HG03103 (cell line): ENCODE data around the gene ZMYND11.

Source experiments
- ATAC-seq: cut with Tn5 transposase; IDR thresholded peaks from one replicate; pipeline ENCODE4 v1.9.1; 2021; ENCODE audit warnings: low read depth; ENCODE audit not compliant: unreplicated experiment

The ZMYND11 gene

GRCh38 chr10:190216-190615, 55.0 kb downstream of the ZMYND11 start:
- no peak for ATAC-seq

DNA sequence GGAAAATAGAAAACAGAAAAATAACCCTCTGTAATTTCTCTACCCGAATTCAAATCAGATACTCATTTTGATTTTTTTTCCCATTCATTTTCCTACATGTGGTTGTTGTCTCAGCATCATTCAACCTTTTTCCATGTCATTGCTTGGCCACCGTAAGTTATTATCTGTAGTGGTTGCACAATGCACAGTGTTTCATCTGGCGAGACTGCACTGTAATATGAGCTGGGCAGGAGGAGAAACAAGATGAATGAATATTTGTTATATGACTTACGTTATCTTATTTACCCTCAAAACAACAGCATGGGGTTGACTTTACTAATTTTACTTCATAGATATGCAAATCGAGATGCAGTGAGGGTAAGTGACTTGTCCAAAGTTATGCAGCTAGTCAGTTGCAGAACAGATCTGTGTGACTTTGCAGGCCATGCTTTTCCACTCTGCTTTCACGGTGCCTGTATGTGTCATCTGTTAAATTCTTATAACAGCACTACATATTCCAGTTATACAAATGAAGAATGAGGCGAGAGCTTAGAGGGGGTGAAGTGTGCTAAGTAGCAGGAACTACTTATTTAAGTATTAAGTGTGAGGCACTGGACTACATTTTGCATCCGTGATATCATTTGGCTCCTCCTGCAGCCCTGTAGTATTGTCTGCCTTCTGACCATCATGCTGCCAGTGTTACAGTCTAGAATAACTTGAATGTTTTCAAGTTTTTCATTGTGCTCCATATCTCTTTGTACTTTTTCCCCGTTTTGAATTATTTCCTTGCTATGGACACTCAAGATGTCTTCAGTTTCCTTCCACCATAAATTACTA, 56.7 kb downstream of the ZMYND11 start:
- ATAC-seq: no peak

- ATAC-seq: no peak
Measured at GRCh38 chr10:194281-194680, 59.0 kb downstream of the ZMYND11 start.

DNA sequence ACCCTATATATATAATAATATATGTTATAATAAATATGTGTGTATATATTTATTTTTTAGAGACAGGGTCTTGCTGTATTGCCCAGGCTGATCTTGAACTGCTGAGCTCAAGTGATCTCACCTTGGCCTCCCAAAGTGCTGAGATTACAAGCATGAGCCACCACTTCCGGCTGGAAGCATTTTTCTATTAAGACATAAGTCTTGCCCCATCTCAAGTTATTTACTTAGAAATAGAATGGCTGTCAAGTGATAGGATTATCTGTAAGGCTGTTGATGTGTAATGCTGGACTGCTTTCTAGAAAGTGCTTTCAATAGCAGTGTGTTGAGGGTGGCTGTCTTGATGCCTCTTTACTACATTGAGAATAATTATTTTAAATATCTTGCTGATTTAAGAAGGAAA, 65.2 kb downstream of the ZMYND11 start:
- ATAC-seq: no peak

- ATAC-seq: no peak
Measured at GRCh38 chr10:201328-201771, 66.1 kb downstream of the ZMYND11 start.

GRCh38 chr10:208616-209015, 73.4 kb downstream of the ZMYND11 start:
- no peak for ATAC-seq

DNA sequence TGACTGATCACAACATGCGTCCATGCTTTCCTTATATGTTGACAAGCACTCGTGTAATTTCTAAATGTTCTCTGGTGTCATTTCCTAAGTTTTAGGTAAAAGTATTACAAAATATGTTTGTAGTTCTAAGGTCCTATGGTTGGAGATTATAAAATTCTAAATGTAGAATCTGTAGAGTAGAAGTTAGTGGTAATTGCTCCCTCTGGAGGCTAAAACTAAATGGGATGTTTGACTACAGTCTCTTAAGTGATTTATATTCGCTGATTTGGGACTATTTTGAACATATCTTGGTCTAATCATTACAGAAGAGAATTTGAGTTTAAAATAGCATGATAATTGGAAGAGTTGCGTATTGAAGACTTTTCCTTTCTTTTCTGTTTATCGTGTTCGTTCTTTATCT, 74.1 kb downstream of the ZMYND11 start:
- no peak for ATAC-seq

DNA sequence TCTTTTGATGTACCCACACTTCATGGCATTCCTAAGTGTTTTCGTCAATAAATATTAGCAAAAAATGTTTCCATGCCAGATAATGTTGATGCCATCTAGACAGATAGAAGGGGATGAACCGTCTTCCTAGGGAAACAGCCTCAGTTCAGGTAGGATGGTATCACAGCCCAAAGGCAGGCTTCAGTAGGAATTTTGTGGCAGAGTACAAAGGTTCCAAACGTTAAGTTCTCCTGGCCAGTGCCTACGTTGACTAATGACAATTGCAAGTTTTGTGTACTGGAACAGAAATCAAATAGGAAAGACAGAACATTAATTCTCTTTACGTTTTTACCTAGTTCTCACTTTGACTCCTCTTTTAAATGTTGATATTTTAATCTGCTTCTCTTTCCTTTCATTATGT, 75.0 kb downstream of the ZMYND11 start:
- no peak for ATAC-seq

GRCh38 chr10:215444-215843, 80.2 kb downstream of the ZMYND11 start:
- no peak for ATAC-seq

GRCh38 chr10:218798-219197, 83.5 kb downstream of the ZMYND11 start:
- ATAC-seq: no peak

- ATAC-seq: no peak
Measured at GRCh38 chr10:219731-220472, 84.6 kb downstream of the ZMYND11 start.

DNA sequence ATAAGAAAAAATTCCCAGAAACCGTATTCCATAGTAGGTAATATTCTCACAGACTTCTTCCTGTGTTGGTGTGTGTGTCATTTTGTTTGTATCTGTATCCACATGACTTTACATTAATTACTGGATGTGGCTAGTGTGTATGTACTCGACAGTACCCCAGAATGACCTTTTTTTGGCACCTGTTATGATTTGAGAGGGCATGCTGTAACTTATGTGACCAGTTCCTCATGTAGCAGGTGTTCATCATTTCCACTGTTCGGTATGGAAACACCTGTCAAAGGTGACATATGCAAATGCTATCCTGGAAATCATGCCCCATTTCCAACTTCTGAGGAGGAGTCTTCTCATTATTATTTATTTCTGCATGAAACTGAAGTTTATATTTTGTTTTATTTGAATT, 89.3 kb downstream of the ZMYND11 start:
- no peak for ATAC-seq

DNA sequence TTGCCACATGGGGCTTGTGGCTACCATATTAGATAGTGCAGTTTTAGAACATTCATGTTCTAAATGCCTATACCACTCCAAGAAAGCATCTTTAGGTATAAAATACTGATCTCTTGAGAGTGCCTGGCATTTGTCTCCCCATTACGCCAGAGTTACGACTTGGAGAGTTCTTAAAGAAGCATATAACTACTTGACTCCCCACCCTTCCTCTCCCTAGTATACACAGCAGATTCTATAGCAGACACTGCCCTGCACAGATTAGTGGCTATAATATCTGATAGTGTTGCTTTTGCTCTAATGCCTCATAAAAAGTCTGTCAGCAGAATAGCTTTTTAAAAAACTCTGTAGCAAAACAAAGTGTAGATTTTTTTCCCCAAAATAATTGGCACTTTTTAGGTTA, 90.8 kb downstream of the ZMYND11 start:
- no peak for ATAC-seq

GRCh38 chr10:227014-227413, 91.8 kb downstream of the ZMYND11 start:
- ATAC-seq: no peak

GRCh38 chr10:228366-228765, 93.1 kb downstream of the ZMYND11 start:
- ATAC-seq: no peak

DNA sequence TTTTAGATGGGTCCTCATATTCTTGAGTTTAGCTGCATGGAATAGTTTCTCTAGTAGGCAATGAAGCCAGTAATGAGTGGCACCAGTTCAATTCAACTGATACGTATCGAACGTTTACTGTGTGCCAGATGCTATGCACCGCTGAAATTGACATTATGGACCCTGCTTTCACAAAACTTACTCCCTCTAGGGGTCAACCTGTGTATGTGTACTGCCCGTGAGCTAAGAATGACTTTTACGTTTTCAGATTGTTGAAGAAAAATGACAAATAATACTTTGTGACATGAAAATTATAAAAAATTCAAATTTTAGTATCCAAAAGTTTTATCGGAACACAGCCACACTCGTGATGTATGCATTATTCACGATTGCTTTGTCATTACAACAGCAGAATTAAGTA, 95.5 kb downstream of the ZMYND11 start:
- ATAC-seq: no peak

DNA sequence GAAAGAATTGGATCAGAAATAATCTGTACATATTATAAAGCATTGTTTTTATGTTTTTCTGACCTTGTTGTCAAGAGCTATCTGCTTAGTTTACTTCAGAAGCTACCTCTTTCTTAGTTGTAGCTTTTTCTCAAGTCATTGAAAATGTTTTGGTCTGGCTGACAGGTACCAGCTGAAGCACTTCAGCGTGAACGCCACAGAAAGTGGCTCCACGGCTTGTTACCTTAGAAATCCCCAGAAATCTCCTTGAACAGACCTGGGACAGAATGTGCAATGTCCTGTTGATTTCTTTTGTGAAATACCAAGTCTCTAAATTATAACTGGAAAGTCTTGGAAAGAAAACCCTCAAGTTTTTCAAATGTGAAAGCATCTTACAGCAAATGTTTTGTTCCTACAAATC, 96.8 kb downstream of the ZMYND11 start:
- no peak for ATAC-seq

GRCh38 chr10:232878-233277, 97.6 kb downstream of the ZMYND11 start:
- no peak for ATAC-seq

DNA sequence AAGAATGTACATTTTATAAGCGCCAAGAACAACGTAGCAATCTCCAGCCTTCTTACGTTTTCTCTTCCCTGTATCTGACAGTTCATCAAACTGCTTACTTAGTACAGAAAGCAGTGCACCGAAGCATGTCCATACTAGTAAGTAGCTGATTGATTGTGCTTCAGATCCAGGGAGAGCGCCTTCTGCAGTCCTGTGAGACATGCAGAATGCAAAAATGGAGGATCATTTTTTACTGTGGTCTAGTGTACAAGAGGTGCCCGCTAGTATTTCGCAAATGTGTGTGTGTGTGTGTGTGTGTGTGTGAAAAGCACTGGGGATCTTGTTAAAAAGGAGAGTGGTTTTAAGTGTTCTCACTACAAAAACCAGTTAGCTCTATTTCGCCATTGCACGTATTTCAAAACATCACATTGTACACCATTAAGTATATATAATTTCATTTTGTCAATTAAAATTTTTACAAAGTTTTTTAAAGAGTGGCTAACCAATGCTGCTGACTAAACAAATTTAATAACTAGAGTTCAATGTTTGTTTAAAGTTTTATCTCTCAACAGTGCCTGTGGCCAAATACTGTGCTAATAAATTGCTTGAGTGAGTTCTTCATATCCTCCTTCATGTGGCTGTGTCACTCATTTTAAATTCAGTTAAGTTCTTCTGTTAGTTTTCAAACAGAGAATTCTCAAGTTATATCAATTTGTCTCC, 99.6 kb downstream of the ZMYND11 start:
- ATAC-seq: no peak

GRCh38 chr10:235915-236314, 100.7 kb downstream of the ZMYND11 start:
- ATAC-seq: no peak

DNA sequence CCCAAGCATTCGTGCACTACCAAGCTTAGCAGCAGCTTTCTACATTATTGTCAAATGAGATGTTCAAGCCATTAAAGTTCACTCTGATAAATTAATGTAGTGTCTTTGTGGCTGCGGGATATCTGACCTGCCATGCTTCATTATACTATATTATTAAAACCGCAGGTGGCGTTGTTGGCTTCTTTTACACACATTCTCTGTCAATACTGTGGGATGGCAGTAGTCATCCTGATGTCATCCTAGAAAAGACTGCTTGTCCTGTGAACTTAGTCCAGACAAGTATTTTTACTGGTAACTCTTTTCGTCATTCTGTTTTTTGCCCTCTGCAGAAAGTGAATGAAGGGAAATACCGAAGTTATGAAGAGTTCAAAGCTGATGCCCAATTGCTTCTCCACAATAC, 103.9 kb downstream of the ZMYND11 start:
- no peak for ATAC-seq
